H1 (cell line): Measurements from ENCODE around the gene ELMOD1. TPM values are rescaled to one million over a fixed set of nuclear protein-coding genes. Genes with fewer than 3 reads are reported as not detected.

Source experiments
- CTCF ChIA-PET: fragments of 300-600 bp; sonication (Branson Sonifier 250); formaldehyde crosslinking; loops from one replicate; lab custom pipeline; 2021; ENCODE audit not compliant: partially characterized antibody; lab: Charles Lee
- POLR2A ChIA-PET: fragments of 300-600 bp; sonication (Branson Sonifier 250); formaldehyde crosslinking; loops from one replicate; lab custom pipeline; 2021; ENCODE audit warnings: inconsistent platforms; ENCODE audit not compliant: partially characterized antibody; lab: Charles Lee
- DNase-seq, 2 experiments: peaks; one replicate each; pipeline versions ENCODE4 v3.0.0 to v3.0.0-alpha.2; 2010 to 2022; ENCODE audit warnings: low spot score in 2 of 2, low read depth in 1 of 2, mixed read lengths in 1 of 2
- FAIRE-seq: peaks from 2 replicates; lab custom pipeline; 2011; peaks lifted over from hg19 to GRCh38; lab: Jason Lieb, UNC
- H2AFZ ChIP-seq: 2 replicates; pipeline ENCODE4 v1.8.1; 2012; ENCODE audit warnings: low read length, inconsistent platforms
- H2AK5ac ChIP-seq: 2 replicates; pipeline ENCODE4 v1.6.1; 2013; ENCODE audit warnings: low read depth, low read length
- H2BK120ac ChIP-seq: replicated peaks from 2 replicates; pipeline ENCODE3; 2013; ENCODE audit warnings: low read depth, low read length, inconsistent platforms
- H2BK12ac ChIP-seq: 2 replicates; pipeline ENCODE4 v1.6.1; 2013; ENCODE audit warnings: low read depth, low read length
- H2BK15ac ChIP-seq: 2 replicates; pipeline ENCODE4 v1.6.1; 2013; ENCODE audit warnings: low read length
- H2BK20ac ChIP-seq: 2 replicates; pipeline ENCODE4 v1.6.1; 2013; ENCODE audit warnings: low read length
- H2BK5ac ChIP-seq: 2 replicates; pipeline ENCODE4 v1.6.1; 2013; ENCODE audit warnings: low read depth, low read length
- H3K14ac ChIP-seq: 2 replicates; pipeline ENCODE4 v1.6.1; 2013; ENCODE audit warnings: inconsistent platforms; ENCODE audit not compliant: insufficient read length
- H3K18ac ChIP-seq: 2 replicates; pipeline ENCODE4 v1.6.1; 2013; ENCODE audit warnings: low read length; ENCODE audit errors: extremely low read depth
- H3K23ac ChIP-seq: 2 replicates; pipeline ENCODE4 v1.6.1; 2013; ENCODE audit warnings: inconsistent platforms; ENCODE audit not compliant: insufficient read length
- H3K23me2 ChIP-seq: 2 replicates; pipeline ENCODE4 v1.6.1; 2013; ENCODE audit warnings: low read depth, low read length
- H3K27ac ChIP-seq: 2 replicates; pipeline ENCODE4 v1.6.1; 2011; ENCODE audit warnings: low read depth, low read length, inconsistent platforms
- H3K27me3 ChIP-seq, 4 experiments: replicated peaks in 1 of 4; 1 replicate in 1 of 4; 2 replicates in 3 of 4; pipeline versions ENCODE4 v1.6.1 to v1.8.1; 2011 to 2013; ENCODE audit warnings: low read length in 3 of 4, mild to moderate bottlenecking in 3 of 4, inconsistent platforms in 2 of 4, mixed read lengths in 2 of 4, moderate library complexity in 1 of 4; ENCODE audit not compliant: control insufficient read depth in 3 of 4, insufficient read depth in 3 of 4; ENCODE audit errors: extremely low read depth in 1 of 4
- H3K36me3 ChIP-seq, 4 experiments: 2 replicates each; pipeline versions ENCODE4 v1.6.1 to v1.8.1; 2011 to 2013; ENCODE audit warnings: mild to moderate bottlenecking in 4 of 4, low read length in 3 of 4, moderate library complexity in 2 of 4, control low read depth in 1 of 4, inconsistent platforms in 1 of 4; ENCODE audit not compliant: insufficient read depth in 4 of 4, control insufficient read depth in 2 of 4
- H3K4ac ChIP-seq: replicated peaks from 2 replicates; pipeline ENCODE3; 2013; ENCODE audit warnings: low read length, low read depth, mixed read lengths, inconsistent platforms; ENCODE audit not compliant: insufficient read length
- H3K4me1 ChIP-seq, 4 experiments: replicated peaks in 1 of 4; 1 replicate in 1 of 4; 2 replicates in 3 of 4; pipeline versions ENCODE4 v1.6.1 to v1.8.1; 2011 to 2013; ENCODE audit warnings: low read length in 3 of 4, inconsistent platforms in 2 of 4, mixed read lengths in 1 of 4; ENCODE audit not compliant: insufficient read depth in 4 of 4, control insufficient read depth in 3 of 4
- H3K4me2 ChIP-seq, 2 experiments: 2 replicates each; pipeline versions ENCODE4 v1.6.1 to v1.8.1; 2011 to 2013; ENCODE audit warnings: low read depth in 2 of 2, low read length in 2 of 2, control low read depth in 1 of 2, inconsistent platforms in 1 of 2, mild to moderate bottlenecking in 1 of 2; ENCODE audit not compliant: insufficient read depth in 1 of 2
- H3K4me3 ChIP-seq, 4 experiments: fragments of 200-600, 300-600 bp in 1 of 4; sonication (generic), shearing (Covaris generic), sonication (Bioruptor Twin) in 1 of 4; 2 replicates each; pipeline versions ENCODE4 v1.5.1 to v1.8.1; 2011 to 2016; ENCODE audit warnings: low read length in 4 of 4, low read depth in 3 of 4, control low read depth in 2 of 4, inconsistent platforms in 2 of 4, mild to moderate bottlenecking in 2 of 4, mixed read lengths in 1 of 4, moderate library complexity in 1 of 4; ENCODE audit not compliant: insufficient read depth in 2 of 4; ENCODE audit errors: extremely low read depth in 1 of 4
- H3K56ac ChIP-seq: replicated peaks from 2 replicates; pipeline ENCODE3; 2013; ENCODE audit warnings: low read depth, mild to moderate bottlenecking, mixed read lengths, low read length, inconsistent platforms; ENCODE audit not compliant: insufficient read length
- H3K79me1 ChIP-seq: 2 replicates; pipeline ENCODE4 v1.6.1; 2013; ENCODE audit warnings: low read depth, low read length, control low read depth
- H3K79me2 ChIP-seq, 2 experiments: 2 replicates each; pipeline versions ENCODE4 v1.6.1 to v1.8.1; 2012 to 2013; ENCODE audit warnings: low read length in 2 of 2, mild to moderate bottlenecking in 2 of 2, inconsistent platforms in 1 of 2; ENCODE audit not compliant: insufficient read depth in 2 of 2, control insufficient read depth in 1 of 2
- H3K9ac ChIP-seq, 4 experiments: replicated peaks in 1 of 4; 1 replicate in 1 of 4; 2 replicates in 3 of 4; pipeline versions ENCODE4 v1.6.1 to v1.8.1; 2011 to 2013; ENCODE audit warnings: low read depth in 3 of 4, low read length in 3 of 4, control low read depth in 2 of 4, mild to moderate bottlenecking in 2 of 4, moderate library complexity in 2 of 4, inconsistent platforms in 1 of 4; ENCODE audit errors: extremely low read depth in 1 of 4
- H3K9me3 ChIP-seq, 2 experiments: 2 replicates each; pipeline versions ENCODE4 v1.6.1 to v1.8.1; 2012 to 2013; ENCODE audit warnings: mild to moderate bottlenecking in 2 of 2, moderate library complexity in 2 of 2, control low read depth in 1 of 2, inconsistent platforms in 1 of 2, low read depth in 1 of 2, low read length in 1 of 2, mixed read lengths in 1 of 2; ENCODE audit not compliant: insufficient read depth in 2 of 2
- H4K20me1 ChIP-seq, 2 experiments: replicated peaks in 1 of 2; 2 replicates each; pipeline versions ENCODE3 to v1.8.1; 2011 to 2013; ENCODE audit warnings: inconsistent platforms in 2 of 2, low read length in 2 of 2, mild to moderate bottlenecking in 1 of 2; ENCODE audit not compliant: insufficient read depth in 2 of 2, control insufficient read depth in 1 of 2
- H4K5ac ChIP-seq: 2 replicates; pipeline ENCODE4 v1.6.1; 2013; ENCODE audit warnings: low read length, low read depth, mixed read lengths, inconsistent platforms; ENCODE audit not compliant: insufficient read length
- H4K8ac ChIP-seq: 2 replicates; pipeline ENCODE4 v1.8.0; 2013; ENCODE audit warnings: mild to moderate bottlenecking, moderate library complexity, low read length, inconsistent platforms; ENCODE audit not compliant: insufficient read depth; ENCODE audit errors: extremely low read depth
- H4K91ac ChIP-seq: replicated peaks from 2 replicates; pipeline ENCODE3; 2013; ENCODE audit warnings: low read length, mixed read lengths, inconsistent platforms; ENCODE audit not compliant: insufficient read length
- ATF3 ChIP-seq: IDR thresholded peaks from 2 replicates; pipeline ENCODE4 v1.6.1; 2011; ENCODE audit warnings: low read depth, mild to moderate bottlenecking, low read length; ENCODE audit not compliant: insufficient read depth
- BCL11A ChIP-seq, 2 experiments: IDR thresholded peaks; one replicate each; pipeline ENCODE4 v1.6.1; 2011; ENCODE audit warnings: low read depth in 2 of 2, low read length in 2 of 2, mild to moderate bottlenecking in 2 of 2
- GABPA ChIP-seq: IDR thresholded peaks from 2 replicates; pipeline ENCODE4 v1.6.1; 2011; ENCODE audit warnings: mild to moderate bottlenecking, low read length, moderate library complexity, borderline replicate concordance; ENCODE audit not compliant: insufficient read depth
- HDAC6 ChIP-seq: IDR thresholded peaks from one replicate; pipeline ENCODE4 v1.7.1; 2012; ENCODE audit warnings: low read depth, mild to moderate bottlenecking, inconsistent platforms, low read length, moderate library complexity
- POLR2AphosphoS5 ChIP-seq: IDR thresholded peaks from 2 replicates; pipeline ENCODE4 v1.6.1; 2011; ENCODE audit warnings: low read depth, low read length
- SP1 ChIP-seq: IDR thresholded peaks from 2 replicates; pipeline ENCODE4 v1.6.1; 2011; ENCODE audit warnings: low read depth, low read length
- SP2 ChIP-seq: IDR thresholded peaks from 2 replicates; pipeline ENCODE4 v1.6.1; 2012; ENCODE audit warnings: mild to moderate bottlenecking, low read length, inconsistent platforms
- TAF1 ChIP-seq: IDR thresholded peaks from 2 replicates; pipeline ENCODE4 v1.6.1; 2011; ENCODE audit warnings: mild to moderate bottlenecking, low read depth, low read length
- TCF12 ChIP-seq: IDR thresholded peaks from 2 replicates; pipeline ENCODE4 v1.6.1; 2011; ENCODE audit warnings: low read depth, mild to moderate bottlenecking, low read length
- WGBS, 2 experiments: shearing (Covaris generic) in 1 of 2; methylation state at CpG; one replicate each; pipeline versions ENCODE4 v1.1.6 to v1.1.7; 2013 to 2015; ENCODE audit warnings: low lambda C conversion rate in 2 of 2, mixed read lengths in 2 of 2, inconsistent platforms in 1 of 2, low coverage in 1 of 2, missing lambda C conversion rate in 1 of 2; ENCODE audit not compliant: insufficient replicate concordance in 2 of 2, insufficient coverage in 1 of 2, insufficient read length in 1 of 2; ENCODE audit errors: extremely low coverage in 1 of 2, missing lambda C conversion rate in 1 of 2; 5-methylcytosine and 5-hydroxymethylcytosine counted together
- polyA plus RNA-seq, 7 experiments: library from polyadenylated mRNA; depleted of rRNA in 3 of 7; stranded (reverse) in 5 of 7; unstranded in 2 of 7; fragments of >200 nt in 5 of 7; fragments of 200-250 nt in 2 of 7; gene quantifications; 1 replicate in 5 of 7; 2 replicates in 1 of 7; 4 replicates in 1 of 7; pipeline versions ENCODE4 v1.2.1 to v1.2.3, GENCODE V29; 2011 to 2013; ENCODE audit warnings: missing spikeins in 2 of 7, mixed read lengths in 2 of 7
- total RNA-seq: library from RNA; stranded (reverse); fragmentation: NEBNext Ultra II Directional; extraction: Animal tissue kit (Norgen Biotek cat#: 25700); gene quantifications from 2 replicates; pipeline ENCODE4 v1.2.1, GENCODE V29; 2021
- TF ChIP-seq, protein P1 (sequence below): IDR thresholded peaks from 2 replicates; pipeline ENCODE4 v1.6.1; 2012; ENCODE audit warnings: inconsistent platforms
- TF ChIP-seq, protein P2 (sequence below), 3 experiments: IDR thresholded peaks; 1 replicate in 2 of 3; 2 replicates in 1 of 3; pipeline versions ENCODE4 v1.5.1 to v1.6.1; 2011; ENCODE audit warnings: low read length in 3 of 3, mild to moderate bottlenecking in 3 of 3, inconsistent platforms in 2 of 3, low read depth in 1 of 3, moderate library complexity in 1 of 3; ENCODE audit not compliant: insufficient read depth in 1 of 3; ENCODE audit errors: control extremely low read depth in 1 of 3

Gene ELMOD1
- total and polyA plus RNA-seq, 2 of the 8 experiments (the other 6 are each of a cell fraction or from before 2014, with no cell fraction given): 0.47 to 1.6 TPM

DNA sequence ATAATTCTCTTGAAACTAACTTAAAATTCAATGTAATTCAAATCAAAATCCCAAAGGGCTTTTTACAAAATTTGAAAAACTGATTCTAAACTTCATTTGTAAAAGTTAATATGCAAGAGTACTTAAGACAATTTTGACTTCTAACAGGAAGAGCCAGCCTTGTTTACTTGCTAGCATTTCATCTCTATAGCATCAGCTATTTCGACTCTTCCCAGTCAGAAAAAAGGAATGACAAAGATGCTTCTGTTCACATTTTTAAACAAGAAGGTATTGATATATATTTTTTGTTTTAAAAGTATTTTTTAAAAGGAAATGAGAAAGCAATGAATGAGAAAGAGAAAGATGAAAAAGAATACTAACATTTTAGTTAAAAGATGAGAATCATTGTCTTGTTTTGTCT, 104.5 kb downstream of the ELMOD1 start:
- CTCF ChIA-PET: interaction anchor here (0.6 to 1.5 kb wide), 6 partner anchors 35 to 176 kb away, joined by 3 read pairs; no protein-coding TSS in a partner anchor
- TF ChIP-seq POLR2AphosphoS5 (no peak), HDAC6 (no peak), BCL11A (IDR thresholded peaks at IDR 0.05; ENCODE audit: low read depth in 2 of 2, low read length in 2 of 2) (no peak), SP2 (no peak), SP1 (no peak), GABPA (no peak), TCF12 (no peak), TAF1 (no peak), ATF3 (no peak)
- TF ChIP-seq, protein P1, sequence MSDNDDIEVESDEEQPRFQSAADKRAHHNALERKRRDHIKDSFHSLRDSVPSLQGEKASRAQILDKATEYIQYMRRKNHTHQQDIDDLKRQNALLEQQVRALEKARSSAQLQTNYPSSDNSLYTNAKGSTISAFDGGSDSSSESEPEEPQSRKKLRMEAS: no peak
- TF ChIP-seq, protein P2, sequence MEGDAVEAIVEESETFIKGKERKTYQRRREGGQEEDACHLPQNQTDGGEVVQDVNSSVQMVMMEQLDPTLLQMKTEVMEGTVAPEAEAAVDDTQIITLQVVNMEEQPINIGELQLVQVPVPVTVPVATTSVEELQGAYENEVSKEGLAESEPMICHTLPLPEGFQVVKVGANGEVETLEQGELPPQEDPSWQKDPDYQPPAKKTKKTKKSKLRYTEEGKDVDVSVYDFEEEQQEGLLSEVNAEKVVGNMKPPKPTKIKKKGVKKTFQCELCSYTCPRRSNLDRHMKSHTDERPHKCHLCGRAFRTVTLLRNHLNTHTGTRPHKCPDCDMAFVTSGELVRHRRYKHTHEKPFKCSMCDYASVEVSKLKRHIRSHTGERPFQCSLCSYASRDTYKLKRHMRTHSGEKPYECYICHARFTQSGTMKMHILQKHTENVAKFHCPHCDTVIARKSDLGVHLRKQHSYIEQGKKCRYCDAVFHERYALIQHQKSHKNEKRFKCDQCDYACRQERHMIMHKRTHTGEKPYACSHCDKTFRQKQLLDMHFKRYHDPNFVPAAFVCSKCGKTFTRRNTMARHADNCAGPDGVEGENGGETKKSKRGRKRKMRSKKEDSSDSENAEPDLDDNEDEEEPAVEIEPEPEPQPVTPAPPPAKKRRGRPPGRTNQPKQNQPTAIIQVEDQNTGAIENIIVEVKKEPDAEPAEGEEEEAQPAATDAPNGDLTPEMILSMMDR (IDR thresholded peaks at IDR 0.05; ENCODE audit: control extremely low read depth in 1 of 3, insufficient read depth in 1 of 3, low read depth in 1 of 3, low read length in 3 of 3): no peak

More for the DNA sequence above, 104.5 kb downstream of the ELMOD1 start:
- Histone ChIP-seq H3K79me2 (no peaks in the 10 kb centered on the region), H2BK5ac (no peak overlapping the region), H3K79me1 (no peaks in the 10 kb centered on the region), H3K18ac (no peak overlapping the region), H2BK20ac (no peak overlapping the region), H2AFZ (no peak overlapping the region), H3K14ac (no peak overlapping the region), H2AK5ac (no peak overlapping the region), H3K4ac (no peak overlapping the region), H2BK12ac (no peak overlapping the region), H3K4me1 (peaks cover 0 to 1% (median 0%) of the 10 kb centered on the region in 4 experiments; a peak in 1 of 7 replicates), H2BK15ac (no peak overlapping the region), H3K36me3 (no peaks in the 10 kb centered on the region), H2BK120ac (no peak overlapping the region), H3K23ac (no peak overlapping the region), H3K56ac (no peak overlapping the region), H4K91ac (no peak overlapping the region), H3K9me3 (no peaks in the 10 kb centered on the region), H3K23me2 (no peaks in the 10 kb centered on the region), H3K4me3 (no peak overlapping the region), H4K8ac (no peak overlapping the region), H4K20me1 (no peaks in the 10 kb centered on the region), H3K27ac (no peak overlapping the region), H3K27me3 (no peaks in the 10 kb centered on the region), H4K5ac (no peak overlapping the region), H3K9ac (no peak overlapping the region), H3K4me2 (no peak overlapping the region)
- DNase-seq: no peak
- POLR2A ChIA-PET: no interaction called here
- no peak for FAIRE-seq
- 88% methylated on average over 1 of the region's 1 CpG; no CpG with 5 or more reads in 1 of the 2 experiments for WGBS, 2 experiments
